Mammary epithelial cell (primary cell): ENCODE results near the gene ACAA1.

Experiments used
- EZH2 ChIP-seq: IDR thresholded peaks from 2 replicates; pipeline ENCODE4 v1.6.1; 2012; ENCODE audit warnings: low read length, inconsistent platforms, borderline replicate concordance
- TF ChIP-seq, protein P1 (sequence below), 2 donors: IDR thresholded peaks in 1 of 2; conservative IDR thresholded peaks in 1 of 2; 2 replicates each; pipeline ENCODE4 v1.5.1; 2011 to 2012; ENCODE audit warnings: inconsistent platforms in 2 of 2, low read length in 2 of 2, mild to moderate bottlenecking in 2 of 2, control low read depth in 1 of 2, low read depth in 1 of 2; ENCODE audit not compliant: insufficient read depth in 1 of 2; ENCODE audit errors: extremely low read depth in 1 of 2

DNA sequence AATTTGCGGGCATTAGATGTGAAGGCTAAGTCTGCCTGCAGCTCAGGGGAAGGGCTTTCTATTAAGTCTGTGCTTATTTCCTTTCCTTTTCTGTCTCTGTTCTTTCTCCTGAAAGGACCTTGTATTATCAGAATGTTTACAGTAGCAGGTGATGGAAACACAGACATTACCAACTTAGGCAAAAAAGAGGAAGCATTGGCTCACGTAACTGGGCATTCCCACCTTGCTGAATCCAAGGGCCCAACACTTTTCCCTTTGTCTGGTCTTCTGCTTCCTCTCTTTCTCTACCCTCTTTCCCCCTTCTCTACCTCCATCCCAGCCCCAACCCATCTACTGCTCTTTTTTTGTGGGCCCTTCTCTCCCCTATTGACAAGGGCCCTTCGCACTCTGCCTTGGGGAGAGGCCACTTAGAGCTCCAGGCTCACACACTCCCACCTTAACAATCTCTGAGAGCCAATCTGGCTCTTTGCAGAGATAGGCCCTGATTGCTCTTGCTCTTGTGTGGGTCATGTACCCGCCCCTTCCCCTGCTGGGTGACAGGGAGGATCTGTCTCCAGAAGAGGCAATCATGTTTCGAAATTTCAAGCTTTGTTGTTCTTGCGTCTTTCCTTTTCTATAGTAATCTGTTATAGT is 35.0 kb downstream of the ACAA1 start:
- TF ChIP-seq, protein P1, sequence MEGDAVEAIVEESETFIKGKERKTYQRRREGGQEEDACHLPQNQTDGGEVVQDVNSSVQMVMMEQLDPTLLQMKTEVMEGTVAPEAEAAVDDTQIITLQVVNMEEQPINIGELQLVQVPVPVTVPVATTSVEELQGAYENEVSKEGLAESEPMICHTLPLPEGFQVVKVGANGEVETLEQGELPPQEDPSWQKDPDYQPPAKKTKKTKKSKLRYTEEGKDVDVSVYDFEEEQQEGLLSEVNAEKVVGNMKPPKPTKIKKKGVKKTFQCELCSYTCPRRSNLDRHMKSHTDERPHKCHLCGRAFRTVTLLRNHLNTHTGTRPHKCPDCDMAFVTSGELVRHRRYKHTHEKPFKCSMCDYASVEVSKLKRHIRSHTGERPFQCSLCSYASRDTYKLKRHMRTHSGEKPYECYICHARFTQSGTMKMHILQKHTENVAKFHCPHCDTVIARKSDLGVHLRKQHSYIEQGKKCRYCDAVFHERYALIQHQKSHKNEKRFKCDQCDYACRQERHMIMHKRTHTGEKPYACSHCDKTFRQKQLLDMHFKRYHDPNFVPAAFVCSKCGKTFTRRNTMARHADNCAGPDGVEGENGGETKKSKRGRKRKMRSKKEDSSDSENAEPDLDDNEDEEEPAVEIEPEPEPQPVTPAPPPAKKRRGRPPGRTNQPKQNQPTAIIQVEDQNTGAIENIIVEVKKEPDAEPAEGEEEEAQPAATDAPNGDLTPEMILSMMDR (conservative IDR thresholded peaks at IDR 0.05 in 1 of 2, IDR thresholded peaks at IDR 0.05 in 1 of 2; ENCODE audit: extremely low read depth in 1 of 2, insufficient read depth in 1 of 2, low read depth in 1 of 2, low read length in 2 of 2): no peak
- TF ChIP-seq EZH2: no peak
